HFFc6 (cell line): ENCODE measurements around the gene ETV5. TPM values are rescaled to one million over a fixed set of nuclear protein-coding genes. Genes with fewer than 3 reads are reported as not detected.

Source experiments
- DNase-seq: peaks from one replicate; pipeline ENCODE4 v3.0.0-alpha.2; 2018
- H3K27ac Mint-ChIP-seq: 2 replicates; pipeline ENCODE4 v1.8.0; 2020; ENCODE audit warnings: mild to moderate bottlenecking, mixed read lengths
- H3K27me3 Mint-ChIP-seq: 2 replicates; pipeline ENCODE4 v1.8.0; 2021; ENCODE audit warnings: mild to moderate bottlenecking, moderate library complexity, mixed read lengths; ENCODE audit not compliant: insufficient read depth
- H3K36me3 Mint-ChIP-seq: 2 replicates; pipeline ENCODE4 v1.8.0; 2021; ENCODE audit warnings: low read depth, mixed read lengths
- H3K4me1 Mint-ChIP-seq: 2 replicates; pipeline ENCODE4 v1.8.0; 2020; ENCODE audit warnings: low read depth, mixed read lengths
- H3K4me3 Mint-ChIP-seq: 2 replicates; pipeline ENCODE4 v1.8.0; 2020; ENCODE audit warnings: mild to moderate bottlenecking, moderate library complexity, mixed read lengths
- H3K9me3 Mint-ChIP-seq: 2 replicates; pipeline ENCODE4 v1.8.0; 2020; ENCODE audit warnings: mild to moderate bottlenecking, mixed read lengths
- CTCF ChIP-seq: fragments of 200-600 bp; sonication (generic); IDR thresholded peaks from 2 replicates; pipeline ENCODE4 v1.5.0; 2021; ENCODE audit warnings: antibody characterized with exemption, mild to moderate bottlenecking
- total RNA-seq, 6 experiments: library from RNA; stranded (reverse); fragmentation: NEBNext Ultra II Directional; extraction: Animal tissue kit (Norgen Biotek cat#: 25700); gene quantifications; 2 replicates in 1 of 6; 3 replicates in 5 of 6; pipeline ENCODE4 v1.2.3, GENCODE V29; 2021

Gene ETV5
- total RNA-seq, 6 experiments from 2014 or later, result 48.6 to 69.3 (median 52.5) TPM

DNA sequence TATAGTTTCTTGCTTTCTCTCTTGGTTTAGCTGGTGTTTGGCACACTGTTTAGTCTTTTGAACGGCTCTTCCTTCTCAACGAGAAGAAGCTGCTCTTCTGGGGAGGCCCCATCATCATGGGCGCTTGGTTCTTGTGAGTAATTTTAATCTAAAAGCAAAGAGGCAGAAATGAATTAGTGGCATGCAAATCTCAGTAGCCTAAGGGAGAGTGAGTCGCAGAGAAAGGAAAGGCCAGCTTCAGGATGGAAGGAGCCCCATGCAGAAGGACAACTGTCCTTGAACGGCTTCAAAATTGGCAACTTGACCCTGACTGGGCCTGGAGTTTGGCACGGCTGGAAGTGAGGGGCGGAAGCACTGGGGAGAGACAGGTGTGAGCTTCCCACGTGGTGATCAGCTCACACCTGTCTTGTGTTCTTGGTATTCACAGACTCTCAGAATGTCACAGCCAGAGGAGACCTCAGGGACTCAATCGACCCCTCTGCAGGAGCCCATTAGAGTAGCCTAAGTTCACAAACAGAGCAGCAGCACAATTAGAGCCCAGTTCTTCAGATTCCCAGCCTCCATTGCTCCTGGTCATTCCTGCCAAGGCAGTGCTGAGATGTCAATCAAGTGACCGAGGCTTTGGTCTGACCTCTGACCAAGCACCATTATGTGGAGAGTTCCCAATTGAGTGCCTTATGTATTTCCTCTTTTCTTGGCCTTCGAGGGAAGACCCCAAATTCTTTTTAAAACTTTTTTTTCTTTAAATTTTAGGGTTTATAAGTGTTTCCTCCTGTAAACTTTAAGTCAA lies 41.3 kb upstream of the ETV5 start:
- TF ChIP-seq CTCF, result no peak

GRCh38 chr3:186149319-186149960 lies 40.6 kb upstream of the ETV5 start:
- no peaks in the 10 kb centered on the region for H3K9me3 Mint-ChIP-seq
- H3K27ac Mint-ChIP-seq, result no peak overlapping the region
- H3K36me3 Mint-ChIP-seq, result no peaks in the 10 kb centered on the region
- H3K4me3 Mint-ChIP-seq, result no peak overlapping the region
- peaks cover 43% of the 10 kb centered on the region for H3K27me3 Mint-ChIP-seq
- no peak for TF ChIP-seq CTCF
- H3K4me1 Mint-ChIP-seq, result no peaks in the 10 kb centered on the region
- DNase-seq, result no peak

More for the DNA sequence above, 41.3 kb upstream of the ETV5 start:
- no peak overlapping the region for H3K4me3 Mint-ChIP-seq
- no peaks in the 10 kb centered on the region for H3K36me3 Mint-ChIP-seq
- H3K27ac Mint-ChIP-seq, result no peak overlapping the region
- no peak for DNase-seq
- H3K4me1 Mint-ChIP-seq, result no peaks in the 10 kb centered on the region
- H3K9me3 Mint-ChIP-seq, result no peaks in the 10 kb centered on the region
- peaks cover 35% of the 10 kb centered on the region for H3K27me3 Mint-ChIP-seq

- peaks cover 36% of the 10 kb centered on the region for H3K27me3 Mint-ChIP-seq
- H3K4me3 Mint-ChIP-seq, result no peak overlapping the region
- H3K4me1 Mint-ChIP-seq, result no peaks in the 10 kb centered on the region
- DNase-seq, result no peak
- no peaks in the 10 kb centered on the region for H3K9me3 Mint-ChIP-seq
- no peaks in the 10 kb centered on the region for H3K36me3 Mint-ChIP-seq
- no peak for TF ChIP-seq CTCF
- H3K27ac Mint-ChIP-seq, result no peak overlapping the region
Measured at GRCh38 chr3:186144257-186144656, 35.4 kb upstream of the ETV5 start.

- H3K36me3 Mint-ChIP-seq, result no peaks in the 10 kb centered on the region
- no peak for DNase-seq
- no peaks in the 10 kb centered on the region for H3K4me1 Mint-ChIP-seq
- H3K9me3 Mint-ChIP-seq, result no peaks in the 10 kb centered on the region
- no peak for TF ChIP-seq CTCF
- peaks cover 41% of the 10 kb centered on the region for H3K27me3 Mint-ChIP-seq
- H3K27ac Mint-ChIP-seq, result no peak overlapping the region
- no peak overlapping the region for H3K4me3 Mint-ChIP-seq
Measured at GRCh38 chr3:186143250-186143649, 34.4 kb upstream of the ETV5 start.

DNA sequence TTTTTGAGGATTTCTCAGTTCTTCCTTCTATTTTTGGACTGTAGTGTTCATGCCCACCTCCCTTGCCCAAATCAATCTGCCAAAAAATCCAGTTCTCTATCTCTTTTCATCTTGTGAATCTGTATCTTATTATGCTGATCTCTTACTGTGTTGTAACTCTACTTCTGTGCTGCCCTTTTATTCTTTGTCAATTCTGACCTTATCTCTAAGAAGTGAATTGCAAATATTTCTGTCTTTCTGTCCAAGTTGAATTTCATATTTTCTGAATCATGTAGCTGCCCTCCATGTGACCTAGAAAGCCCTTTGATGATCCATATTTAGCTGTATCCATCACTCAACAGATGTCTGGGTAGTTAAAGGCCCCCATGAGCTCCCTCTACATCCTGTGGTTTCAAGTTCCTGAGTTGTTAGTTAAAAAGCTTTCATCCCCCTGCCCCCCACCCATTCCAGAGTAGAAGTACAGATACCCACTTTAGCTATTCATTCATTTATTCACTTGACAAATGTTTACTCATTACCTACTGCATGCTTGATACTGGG lies 33.6 kb upstream of the ETV5 start:
- TF ChIP-seq CTCF, result no peak
- H3K4me3 Mint-ChIP-seq, result no peak overlapping the region
- peaks cover 38% of the 10 kb centered on the region for H3K27me3 Mint-ChIP-seq
- H3K27ac Mint-ChIP-seq, result no peak overlapping the region
- DNase-seq, result no peak
- no peaks in the 10 kb centered on the region for H3K9me3 Mint-ChIP-seq
- H3K36me3 Mint-ChIP-seq, result no peaks in the 10 kb centered on the region
- no peaks in the 10 kb centered on the region for H3K4me1 Mint-ChIP-seq
